HG03439 (cell line): Measurements from ENCODE around the gene STIP1.

ENCODE experiments used
- ATAC-seq: cut with Tn5 transposase; IDR thresholded peaks from one replicate; pipeline ENCODE4 v1.9.1; 2021; ENCODE audit warnings: mild to moderate bottlenecking, moderate library complexity; ENCODE audit not compliant: unreplicated experiment

STIP1 gene

DNA sequence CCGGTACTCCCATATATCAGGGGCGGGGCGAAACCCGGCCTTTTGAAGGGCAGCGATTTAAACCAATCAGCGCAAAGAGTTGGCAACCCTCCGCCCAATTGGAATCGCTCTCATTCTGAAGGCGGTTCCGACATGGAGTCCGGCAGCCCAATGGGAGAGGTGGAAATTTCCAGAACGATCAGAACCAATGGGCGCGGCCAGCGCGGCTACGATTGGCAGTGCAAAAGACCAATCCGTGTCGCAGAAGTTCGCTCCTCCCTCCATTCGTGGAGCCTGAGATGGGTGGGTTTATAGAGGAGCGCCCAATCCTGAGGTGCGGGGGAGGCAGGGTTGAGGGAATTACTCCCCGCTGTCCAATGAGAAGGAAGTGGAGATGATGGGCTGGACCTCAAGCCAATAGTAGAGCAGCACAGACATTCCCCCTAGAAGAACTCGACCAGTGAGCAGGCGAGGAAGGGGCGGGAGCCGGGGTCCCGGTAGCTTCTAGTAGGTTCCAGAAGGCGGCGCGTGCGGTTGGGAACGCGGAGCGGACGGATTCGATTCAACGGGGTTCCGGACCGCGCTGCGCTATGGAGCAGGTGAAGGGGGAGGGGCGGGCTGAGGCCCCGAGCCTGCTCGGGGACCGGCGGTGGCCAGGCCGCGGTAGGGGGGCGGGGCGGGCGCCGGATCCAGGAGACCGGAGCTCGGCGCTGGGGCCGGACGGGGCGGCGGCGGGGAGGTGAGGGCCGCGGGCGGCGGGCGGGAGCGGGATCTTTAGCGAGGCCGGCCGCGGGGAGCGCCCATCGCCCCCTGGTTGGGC is at the start of gene STIP1:
Gene STIP1, plus strand, starts transcription at position 479 of the 799 bp plus-strand sequence. Its CDS starts 91 bp downstream, at position 570.
- peak; percentile 86 for ATAC-seq

DNA sequence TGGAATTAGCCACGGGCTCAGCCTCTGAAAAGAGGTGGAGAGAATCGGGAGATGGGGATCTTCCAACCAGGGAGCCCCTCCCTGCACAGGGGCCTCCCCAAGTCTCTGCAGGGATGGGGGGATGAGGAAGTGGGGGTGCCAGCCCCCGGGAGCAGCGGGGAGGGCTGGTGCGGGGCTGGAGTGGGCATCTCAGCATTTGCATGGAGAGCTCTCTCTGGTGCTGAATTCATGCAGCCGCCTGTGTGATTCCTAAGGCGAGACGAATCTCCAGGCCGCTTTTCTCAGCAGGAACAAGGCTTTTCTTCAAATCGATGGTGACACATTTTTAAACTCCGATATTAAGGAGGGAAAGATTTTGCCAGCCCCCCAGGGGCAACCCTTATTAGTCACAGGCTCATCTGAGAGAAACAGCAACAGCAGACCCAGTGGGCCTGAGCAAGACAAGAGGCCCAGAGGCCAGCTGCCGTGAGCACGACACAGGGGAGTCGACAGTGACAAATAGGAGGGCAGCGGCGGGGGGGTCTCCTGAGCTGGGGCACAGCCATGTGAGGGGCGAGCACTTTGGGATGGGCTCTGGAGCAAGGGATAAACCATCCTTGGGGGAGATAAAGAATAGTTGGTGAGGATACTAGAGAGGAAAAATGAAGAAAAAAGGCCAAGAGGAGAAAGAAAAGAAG is 49.1 kb upstream of the STIP1 start:
- no peak for ATAC-seq

DNA sequence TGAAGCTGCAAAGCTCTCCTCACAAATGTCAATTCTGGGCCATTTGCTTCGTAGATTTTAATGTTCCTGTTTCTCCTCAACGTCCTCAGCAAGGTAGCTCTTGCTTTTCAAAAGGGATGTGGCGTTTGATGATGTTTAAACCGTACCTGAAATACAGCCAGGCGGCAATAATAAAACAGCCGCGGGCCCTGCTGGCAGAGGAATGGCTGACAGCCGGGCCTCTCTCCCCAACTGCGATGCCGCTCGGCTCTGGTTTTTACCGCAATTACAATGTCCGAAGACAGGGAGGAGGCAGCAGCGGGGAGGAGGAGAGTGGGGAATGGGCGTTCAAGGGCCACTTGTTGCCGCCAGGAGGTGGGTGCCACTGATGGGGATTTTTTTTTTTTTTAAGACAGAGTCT is 47.6 kb upstream of the STIP1 start:
- no peak for ATAC-seq

DNA sequence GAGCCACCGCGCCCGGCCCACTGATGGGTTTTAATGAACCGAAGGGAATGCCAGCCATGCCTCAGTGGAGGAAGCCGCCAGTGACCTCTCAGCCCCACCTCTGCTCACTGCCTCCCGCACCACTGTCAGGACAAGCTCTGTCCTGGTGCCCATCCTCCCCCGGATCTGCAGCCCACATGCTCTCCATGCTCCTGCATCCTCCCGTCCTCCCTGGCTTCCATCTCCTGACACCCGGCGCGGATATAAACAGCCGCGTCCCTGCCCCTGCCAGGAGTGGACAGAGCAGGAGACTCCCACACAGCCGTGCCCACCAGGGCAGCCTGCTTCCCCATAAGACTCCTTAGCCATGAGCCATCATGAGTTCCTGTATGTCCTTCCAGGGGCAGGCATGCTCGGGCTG is 46.9 kb upstream of the STIP1 start:
- no peak for ATAC-seq

DNA sequence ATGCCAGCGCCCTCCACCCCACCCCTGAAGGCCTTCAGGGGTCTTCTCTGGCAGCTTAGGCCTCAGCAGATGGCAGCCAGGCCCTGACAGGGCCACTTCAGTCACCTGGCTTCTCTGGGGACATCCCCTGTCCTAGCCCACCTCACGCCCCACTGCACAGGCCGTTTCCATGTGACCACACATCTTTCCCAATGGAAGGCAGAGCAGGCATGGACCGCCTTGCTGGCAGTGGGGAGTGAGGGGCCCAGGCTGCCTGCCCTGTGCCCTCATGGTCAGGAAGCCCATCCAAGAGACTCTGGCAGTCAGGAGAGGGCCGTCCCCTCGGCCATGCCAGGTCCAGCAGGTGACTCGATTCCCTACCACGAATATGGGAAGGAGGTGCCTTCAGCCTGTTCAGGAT is 45.9 kb upstream of the STIP1 start:
- ATAC-seq: no peak

DNA sequence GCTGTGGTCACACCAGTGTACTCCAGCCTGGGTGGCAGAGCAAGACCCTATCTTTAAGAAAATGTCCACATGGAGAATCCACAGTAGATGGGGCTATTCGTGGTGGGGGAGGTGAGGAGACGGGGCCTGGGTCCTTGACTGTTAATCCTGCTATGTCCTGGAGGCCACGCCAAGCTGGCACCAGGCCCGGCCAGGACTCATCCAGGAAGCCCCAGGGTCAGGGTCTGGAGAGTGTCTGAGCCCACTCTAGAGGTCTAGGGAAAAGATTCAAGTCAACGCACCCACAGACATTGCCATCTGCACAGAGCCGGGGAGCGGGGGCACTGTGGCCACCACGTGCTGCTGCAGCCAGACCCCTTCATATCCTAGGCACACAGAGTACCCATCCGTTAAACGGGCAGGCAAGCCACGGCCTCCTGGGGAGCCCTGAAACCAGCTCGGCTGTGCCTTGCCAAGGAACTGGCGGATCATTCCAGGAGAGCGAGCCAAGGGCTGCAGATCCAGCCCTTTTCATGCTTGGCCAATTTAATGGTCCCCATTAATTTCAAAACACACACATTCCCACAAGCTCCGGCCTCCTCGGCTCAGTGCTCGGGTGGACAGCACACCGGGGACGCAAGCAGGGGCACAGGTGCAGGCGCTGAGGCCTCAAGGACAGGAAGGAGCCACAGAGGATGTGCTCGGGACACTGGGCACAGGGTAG is 44.7 kb upstream of the STIP1 start:
- ATAC-seq: no peak

DNA sequence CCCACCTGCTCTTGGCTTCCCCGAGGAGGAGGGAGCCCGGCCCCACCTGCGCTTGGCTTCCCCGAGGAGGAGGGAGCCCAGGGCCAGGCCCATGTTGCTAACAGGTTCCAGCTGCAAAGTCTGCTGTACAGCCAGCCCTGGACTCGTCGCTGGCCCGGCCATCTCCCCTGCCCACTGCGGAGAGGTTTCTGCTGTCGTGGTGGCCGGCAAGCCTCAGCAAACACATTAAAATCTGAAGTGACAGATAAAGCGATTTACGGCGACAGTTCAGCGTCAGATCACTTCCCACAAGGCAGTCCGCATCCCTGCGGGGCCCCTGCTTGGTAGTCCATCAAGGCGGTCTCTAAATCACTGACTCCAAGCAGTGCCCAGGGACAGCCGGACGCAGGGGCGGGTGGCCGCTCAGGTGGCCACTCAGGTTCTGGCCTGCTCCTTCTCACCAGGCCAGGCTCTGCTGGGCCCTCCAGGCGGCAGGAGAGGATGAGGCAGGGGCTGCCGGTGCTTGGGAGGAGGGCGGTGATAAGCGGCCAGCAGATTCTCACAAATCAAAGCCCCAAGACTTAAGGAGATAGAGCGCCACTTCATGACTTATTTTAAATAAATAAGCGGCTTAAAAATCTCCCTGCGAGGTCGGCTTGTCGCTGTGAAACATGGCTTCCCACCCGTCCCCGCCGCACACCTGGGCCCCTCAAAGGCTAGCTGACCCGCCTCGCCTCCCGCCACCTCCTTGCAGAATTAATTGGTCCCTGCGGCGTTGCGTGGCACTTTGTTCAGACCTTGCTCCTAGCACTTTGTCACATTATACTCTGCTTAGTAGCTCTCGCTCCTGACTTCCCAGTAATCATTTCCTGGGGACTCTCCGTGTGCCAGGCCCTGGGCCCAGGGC is 41.1 kb upstream of the STIP1 start:
- ATAC-seq: no peak

DNA sequence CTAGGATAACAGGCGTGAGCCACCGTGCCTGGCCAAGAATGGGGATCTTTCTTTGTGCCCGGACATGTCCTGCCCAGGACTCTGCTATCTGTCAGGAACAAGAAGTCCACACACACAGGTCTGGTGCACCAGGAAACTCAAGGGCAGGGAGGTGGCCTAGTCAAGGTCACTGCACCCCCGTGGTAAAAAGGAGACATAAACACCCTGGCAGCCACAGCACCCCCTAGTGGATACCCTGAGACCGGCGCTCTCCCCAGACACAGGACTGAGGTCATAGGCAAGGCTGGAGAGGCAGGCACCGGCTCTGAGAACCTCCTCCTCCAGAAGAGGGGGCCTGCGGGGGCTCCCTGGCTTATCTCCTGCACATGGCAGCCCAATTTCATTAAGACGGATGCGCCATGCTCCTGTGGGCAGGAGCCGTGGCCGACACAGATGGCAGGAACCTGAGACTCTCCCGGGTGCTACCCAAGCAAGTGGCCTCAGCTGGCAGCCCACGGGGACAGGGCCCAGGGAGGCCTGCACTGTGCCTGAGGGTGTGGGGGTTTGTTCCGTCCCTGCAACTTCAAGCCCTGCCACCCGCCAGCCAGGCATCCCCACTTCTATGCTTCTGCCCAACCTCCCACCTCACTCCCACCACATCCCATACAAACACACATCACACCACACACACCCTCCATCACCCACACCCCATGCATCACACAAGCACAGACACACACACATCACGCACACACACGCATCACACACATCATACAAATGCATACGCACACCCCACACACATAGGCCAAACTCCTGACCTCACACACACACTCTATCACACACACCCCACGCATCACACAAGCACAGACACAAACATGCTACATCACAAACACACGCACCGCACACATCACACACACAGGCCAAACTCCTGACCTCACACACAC is 39.7 kb upstream of the STIP1 start:
- ATAC-seq: no peak

DNA sequence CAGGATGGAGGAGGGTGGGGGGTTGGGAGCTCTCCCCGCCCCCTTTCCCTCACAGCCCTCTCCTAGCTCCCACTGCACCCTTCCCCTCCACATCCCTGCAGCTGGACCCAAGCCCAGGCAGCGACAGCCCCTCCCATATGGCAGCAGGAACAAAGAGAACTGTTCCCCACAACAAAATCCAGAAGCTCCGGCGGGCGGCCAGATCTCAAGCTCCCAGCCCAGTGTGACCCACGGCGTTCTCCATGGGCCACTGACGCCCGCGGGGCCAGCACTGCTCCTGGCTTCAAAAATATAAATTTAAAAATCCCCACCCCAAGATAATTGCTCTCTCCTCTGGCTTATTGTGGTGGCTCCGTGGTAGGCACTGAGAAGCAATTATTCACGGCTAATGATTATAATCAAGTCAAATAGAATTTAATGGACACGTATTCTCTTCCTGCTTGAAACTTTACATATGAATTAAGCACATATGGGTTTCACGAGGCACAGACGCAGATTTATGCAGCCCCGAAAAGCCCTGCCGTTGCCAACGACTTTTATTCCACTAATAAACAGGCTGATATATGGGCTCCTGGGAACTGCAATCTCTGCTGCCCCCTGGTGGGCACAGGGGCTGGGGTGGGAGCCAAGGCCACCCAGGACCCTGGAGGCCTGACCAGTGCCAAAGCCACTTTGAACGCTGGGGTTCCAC is 37.6 kb upstream of the STIP1 start:
- ATAC-seq: no peak

DNA sequence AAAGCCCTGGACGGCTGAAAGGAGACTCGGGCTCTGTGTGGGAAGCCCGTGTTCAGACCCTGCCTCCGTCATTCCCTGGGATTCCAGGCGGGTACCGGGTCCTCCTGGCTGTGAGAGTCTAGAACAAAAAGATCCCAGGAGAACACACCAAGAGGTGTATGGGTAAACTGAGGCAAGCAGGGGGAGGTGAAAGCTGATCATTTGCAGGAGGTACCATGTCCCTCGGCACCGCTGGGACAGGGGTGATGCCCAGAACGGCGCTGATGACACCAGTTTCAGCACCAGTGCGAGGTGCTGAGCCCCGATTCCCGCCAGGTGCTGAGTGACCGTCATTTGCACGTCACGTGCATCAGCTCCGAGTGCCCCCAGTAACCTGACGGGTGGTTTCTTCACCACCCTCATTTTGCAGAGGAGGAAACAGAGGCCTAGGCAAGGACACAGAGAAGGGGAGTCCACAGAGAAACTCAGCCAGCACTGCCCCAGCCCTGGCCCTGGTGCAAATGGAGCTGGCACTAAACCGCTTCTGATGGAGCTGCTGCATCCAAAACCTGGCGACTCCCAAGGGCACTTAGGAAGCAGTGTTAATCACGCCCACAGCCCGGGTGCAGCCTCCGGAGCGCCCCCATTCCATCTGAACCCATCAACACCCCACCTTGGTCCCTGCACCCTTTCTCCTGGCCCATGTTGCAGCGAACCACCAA is 36.9 kb upstream of the STIP1 start:
- no peak for ATAC-seq

DNA sequence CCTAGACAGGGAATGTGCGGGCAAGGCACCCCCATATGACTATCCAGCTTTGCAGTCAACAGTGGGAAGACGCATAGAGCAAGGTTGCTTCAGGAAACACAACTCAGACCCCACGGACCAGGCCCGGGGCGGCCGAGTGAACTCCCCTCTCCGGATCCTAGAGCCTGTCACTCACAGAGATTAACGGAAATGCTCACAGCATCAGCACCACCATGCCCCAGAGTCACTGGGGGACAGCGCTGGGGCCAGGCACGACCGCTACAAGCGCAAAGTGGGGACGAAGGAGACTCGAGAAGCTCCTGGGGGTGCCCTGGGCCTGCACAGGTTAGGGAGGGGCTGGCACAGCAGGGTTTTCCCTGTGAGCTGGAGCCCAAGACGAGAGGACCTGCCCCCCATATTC is 35.9 kb upstream of the STIP1 start:
- ATAC-seq: no peak

DNA sequence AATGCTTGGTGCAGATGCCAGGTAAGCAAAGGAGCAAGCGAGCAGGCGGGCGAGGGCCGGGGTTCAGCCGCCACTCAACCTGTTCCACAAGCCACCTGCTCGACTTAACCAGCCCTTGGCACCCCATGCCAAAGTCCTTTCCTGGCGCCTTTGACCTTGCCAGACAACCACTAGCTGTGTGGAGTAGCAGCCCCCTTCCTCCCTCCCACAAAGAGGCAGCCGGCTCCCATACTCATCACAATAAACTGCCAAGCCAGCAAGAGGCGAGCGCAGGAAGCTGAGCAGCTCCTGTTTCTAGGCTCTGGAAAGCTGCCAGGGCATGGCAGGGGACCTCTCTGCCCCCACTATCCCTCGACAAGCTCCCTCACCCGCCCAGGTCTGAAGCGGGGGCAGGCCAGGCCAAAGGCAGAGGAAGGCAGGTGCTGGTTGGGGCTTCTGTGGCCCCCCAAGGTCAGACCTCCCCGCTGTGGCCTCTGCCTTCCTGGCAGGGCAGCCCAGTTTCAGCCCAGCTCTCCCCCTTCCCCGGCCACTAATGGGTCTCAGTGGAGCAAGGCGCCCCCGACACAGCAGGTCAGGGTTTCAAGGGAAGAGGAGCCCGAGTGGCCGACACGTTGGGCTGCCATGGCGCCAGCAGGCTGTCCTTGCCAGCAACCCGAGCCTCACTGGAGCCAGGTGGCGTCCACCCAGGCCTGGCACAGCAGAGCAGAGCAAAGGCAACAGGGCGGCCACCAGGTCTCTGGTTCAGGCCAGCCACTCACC is 35.3 kb upstream of the STIP1 start:
- ATAC-seq: no peak

DNA sequence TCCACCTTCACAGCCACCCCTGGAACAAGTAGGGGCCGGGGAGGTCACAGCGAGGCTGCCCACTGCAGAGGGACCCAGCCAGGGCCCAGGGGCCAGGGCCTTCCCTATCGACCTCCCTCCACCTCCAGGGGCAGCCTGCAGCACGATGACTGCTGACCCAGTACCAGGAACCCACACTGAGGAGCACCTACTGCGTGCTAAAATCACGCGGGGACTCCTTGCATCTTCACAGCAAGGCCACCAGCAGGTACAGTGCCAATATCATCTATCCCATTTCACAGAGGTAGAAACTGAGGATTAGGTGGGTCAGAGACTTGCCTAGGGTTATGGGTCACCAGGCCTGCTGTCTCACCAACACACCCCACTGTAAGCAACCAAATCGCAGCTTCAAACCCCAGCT is 34.6 kb upstream of the STIP1 start:
- ATAC-seq: no peak

DNA sequence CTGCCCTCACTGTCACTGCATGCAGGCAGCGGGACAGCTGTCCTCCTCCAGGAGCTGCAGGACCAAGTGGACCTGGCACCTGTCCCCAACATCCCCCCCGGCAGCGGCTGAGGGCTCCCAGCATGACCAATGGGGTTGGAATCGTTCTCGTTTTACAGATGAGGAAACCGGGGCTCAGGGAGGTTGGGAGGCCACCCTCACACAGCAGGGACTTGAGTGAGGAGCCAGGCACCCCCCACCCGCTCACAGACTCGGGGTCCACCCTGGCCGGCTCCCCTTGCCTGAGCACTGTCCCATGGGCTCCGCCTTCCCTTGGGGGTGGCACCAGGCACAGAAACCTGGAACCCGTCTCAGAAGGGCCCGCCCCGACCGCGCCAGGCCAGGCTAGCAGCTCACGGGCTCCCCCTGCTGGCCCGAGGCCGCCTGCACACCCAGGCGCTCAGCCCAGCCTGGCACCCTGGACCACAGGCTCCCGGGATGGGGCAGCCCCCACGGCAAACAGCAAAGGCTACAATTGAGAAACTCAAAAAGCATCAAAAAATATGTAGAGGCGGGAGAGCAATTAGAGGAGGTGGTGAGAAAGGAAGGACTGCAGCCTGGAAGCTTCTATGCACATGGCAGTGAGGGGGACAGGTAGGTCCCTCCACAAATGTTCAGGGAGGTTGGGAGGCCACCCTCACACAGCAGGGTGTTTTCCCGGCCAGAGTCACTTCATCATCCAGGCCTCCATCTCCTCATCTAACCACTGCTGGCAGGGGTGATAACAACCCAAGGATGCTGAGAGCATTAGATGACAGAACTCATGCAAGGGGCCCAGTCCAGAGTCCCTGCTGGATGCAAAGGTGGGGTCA is 32.9 kb upstream of the STIP1 start:
- peak; percentile 68 for ATAC-seq

DNA sequence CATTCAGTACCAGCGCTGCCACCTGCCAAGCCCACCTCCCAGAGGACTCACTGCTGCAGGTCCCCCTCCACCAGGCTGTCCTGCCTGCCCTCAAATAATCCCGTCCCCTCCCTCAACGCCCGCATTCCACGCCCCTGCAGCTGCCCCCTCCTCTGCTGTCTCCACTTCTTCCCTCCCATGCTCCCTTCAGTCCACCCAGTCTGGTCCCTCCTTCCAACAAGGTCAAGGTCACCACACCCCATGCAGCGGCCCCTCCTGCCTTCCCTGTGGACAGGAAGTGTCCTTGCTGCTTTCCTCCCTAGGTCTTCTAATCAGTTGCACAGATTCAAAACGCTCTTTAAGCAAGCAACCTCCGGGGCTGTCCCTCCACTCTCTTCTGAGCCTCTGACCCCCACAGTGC is 32.2 kb upstream of the STIP1 start:
- ATAC-seq: no peak

DNA sequence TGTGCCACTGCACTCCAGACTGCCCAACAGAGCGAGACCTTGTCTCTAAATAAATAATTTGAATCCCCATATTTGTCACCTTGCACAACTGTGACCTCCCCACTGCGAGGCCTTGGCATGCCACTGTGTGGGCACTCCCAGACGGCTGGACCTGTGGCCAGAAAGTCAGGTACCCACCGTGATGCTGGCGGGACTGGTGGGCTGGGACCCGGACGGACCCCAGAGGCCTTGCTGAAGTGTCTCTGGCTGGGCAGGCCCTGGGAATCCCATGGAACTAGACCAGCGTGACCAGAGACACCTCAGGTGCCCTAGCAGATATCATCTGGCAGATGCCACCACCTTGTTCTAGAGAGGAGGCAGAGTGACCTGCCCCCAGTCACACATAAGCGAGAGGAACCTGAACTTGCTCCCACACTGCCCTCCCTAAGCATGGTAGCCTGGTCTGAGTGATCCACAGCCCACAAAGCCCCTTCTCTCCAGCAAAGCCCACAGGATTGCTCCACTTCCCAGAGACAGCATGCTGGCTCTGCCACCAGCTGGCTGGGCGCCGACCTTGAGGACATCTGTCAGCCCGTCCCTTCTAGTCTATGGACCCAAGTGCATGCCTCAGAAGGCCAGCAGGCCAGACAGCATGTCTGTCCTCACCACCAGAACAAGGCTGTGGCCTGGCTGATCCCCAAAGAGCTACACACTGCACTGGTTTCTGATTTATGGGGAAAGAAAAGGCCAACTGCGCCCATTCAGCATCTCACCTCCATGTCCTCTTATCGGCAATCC is 29.5 kb upstream of the STIP1 start:
- ATAC-seq: no peak
